Epithelial cell of esophagus (primary cell): Measurements from ENCODE around the gene KEL.

Source experiments
- DNase-seq: peaks from one replicate; pipeline ENCODE4 v3.0.0; 2010; ENCODE audit warnings: low read depth
- H3K4me3 ChIP-seq: 2 replicates; pipeline ENCODE4 v1.5.1; 2011; ENCODE audit warnings: mild to moderate bottlenecking, low read length, control low read depth
- TF ChIP-seq, protein P1 (sequence below): IDR thresholded peaks from 2 replicates; pipeline ENCODE4 v1.5.1; 2011; ENCODE audit warnings: low read depth, mild to moderate bottlenecking, low read length, control low read depth, inconsistent platforms; ENCODE audit not compliant: insufficient read depth; ENCODE audit errors: missing control alignments

The KEL gene

DNA sequence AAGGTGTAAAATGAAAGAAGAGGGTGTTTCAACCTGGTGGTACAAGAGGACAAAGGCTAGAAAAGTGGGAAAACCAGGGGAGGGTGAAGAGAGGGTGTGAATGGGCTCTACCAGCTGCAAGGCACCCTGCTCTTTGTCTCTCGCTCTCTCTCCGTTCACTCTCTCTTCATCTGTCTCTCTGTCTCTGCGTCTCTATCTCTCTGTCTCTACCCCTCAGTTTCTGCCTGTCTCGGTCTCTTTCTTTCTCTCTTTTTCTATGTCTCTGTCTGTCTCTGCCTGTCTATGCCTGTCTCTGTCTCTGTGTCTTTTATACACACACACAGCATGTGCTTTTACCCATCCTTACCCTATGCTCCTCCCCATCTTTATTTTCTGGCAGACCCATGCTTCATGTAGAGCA is 23.6 kb downstream of the KEL start:
- no peak for DNase-seq
- H3K4me3 ChIP-seq = no peak overlapping the region
- TF ChIP-seq, protein P1, sequence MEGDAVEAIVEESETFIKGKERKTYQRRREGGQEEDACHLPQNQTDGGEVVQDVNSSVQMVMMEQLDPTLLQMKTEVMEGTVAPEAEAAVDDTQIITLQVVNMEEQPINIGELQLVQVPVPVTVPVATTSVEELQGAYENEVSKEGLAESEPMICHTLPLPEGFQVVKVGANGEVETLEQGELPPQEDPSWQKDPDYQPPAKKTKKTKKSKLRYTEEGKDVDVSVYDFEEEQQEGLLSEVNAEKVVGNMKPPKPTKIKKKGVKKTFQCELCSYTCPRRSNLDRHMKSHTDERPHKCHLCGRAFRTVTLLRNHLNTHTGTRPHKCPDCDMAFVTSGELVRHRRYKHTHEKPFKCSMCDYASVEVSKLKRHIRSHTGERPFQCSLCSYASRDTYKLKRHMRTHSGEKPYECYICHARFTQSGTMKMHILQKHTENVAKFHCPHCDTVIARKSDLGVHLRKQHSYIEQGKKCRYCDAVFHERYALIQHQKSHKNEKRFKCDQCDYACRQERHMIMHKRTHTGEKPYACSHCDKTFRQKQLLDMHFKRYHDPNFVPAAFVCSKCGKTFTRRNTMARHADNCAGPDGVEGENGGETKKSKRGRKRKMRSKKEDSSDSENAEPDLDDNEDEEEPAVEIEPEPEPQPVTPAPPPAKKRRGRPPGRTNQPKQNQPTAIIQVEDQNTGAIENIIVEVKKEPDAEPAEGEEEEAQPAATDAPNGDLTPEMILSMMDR = no peak

DNA sequence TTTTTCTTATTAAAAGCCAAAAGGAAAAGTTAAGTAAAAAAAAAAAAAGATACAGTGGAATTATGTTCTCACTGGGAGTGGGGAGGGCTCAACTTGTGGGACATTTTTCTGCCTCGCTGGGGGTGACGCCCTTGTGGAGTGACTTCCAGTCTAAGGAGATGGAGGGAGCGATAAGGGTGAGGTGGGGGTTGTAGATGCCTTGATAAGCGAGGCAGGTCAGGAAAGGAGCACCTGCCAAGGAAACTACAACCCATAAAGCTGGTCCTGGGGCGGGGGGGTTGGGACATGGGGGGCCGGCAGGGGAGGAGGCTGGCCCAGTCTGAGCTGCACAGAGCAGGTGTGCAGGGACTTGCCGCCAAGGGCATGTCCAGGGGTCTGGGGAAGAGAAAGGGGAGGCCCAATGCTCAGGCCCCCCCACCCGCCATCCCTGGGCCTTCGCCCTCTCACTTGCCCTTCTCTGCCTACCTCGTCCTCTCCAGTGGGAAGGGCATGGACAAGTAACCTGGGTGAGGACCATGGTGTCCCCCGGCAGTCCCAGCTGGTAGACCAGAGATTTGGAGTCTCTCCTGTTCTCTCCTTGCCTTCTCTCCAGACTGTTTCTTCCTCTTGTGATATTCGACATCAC is 26.1 kb downstream of the KEL start:
- H3K4me3 ChIP-seq = no peak overlapping the region
- DNase-seq = no peak
- TF ChIP-seq, protein P1 = no peak

DNA sequence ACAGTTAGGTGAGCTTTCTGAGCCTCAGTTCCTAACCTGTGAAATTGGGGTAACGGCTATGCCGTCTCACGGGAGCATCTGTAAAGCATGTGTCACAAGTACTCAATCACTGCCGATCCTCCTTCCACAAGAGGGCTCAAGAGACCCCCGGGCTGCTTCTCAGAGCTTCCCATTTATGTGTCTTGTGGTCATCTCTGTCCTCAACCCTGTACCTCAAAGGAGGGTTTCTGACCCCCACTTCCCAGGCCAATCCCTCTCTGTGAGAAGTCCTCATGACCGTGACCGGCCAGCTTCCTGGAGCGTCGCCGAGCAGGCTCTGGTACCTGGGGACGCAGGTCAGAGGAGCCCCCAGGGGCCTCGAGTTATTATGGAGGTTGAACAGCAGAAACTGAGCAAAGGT is 28.1 kb downstream of the KEL start:
- TF ChIP-seq, protein P1 = no peak
- DNase-seq = no peak
- no peak overlapping the region for H3K4me3 ChIP-seq

DNA sequence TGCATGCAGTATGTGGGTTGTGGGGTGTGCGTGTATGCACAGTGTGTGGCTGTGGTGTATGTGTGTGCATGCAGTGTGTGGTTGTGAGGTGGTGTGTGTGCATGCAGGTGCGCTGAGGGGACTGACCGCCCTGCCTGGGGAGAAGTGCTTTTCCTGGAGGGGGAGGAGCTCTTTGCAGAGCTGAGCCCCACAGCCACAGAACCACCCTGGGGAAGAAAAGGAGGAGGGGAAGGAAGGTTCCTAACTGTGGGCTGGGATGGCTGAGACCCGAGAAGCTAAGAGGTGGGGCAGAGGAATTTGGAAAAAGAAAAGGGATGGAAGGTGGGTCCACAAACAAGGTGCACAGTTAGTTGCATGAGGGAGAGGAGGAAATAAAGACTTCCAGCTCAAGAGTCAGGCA is 28.5 kb downstream of the KEL start, which contains the start of gene TRPV5:
Gene TRPV5, minus strand, starts transcription at position 123 of the 400 bp plus-strand sequence. CDS start 287 bp downstream, outside the sequence.
- TF ChIP-seq, protein P1 = no peak
- no peak within 1 kb of the TSS for H3K4me3 ChIP-seq
- DNase-seq = no peak

DNA sequence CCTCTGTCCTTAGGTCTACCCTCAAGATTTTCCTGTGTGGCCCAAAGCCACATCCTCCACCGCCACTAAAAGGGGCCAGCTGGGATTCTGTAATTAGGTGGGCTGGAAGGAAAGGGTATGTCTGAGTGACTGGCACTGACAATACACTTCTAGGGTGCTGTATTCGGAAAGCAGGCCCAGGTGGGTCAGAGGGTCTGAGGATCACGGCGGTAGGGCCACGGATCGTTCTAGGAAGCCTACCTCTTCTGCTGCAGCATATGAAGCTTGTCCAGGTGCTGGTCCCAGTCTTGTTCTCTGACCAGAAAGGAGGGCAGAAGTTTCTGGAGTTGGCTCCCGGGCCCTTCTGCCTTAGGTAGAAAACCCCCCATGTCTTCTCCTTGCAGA is 29.1 kb downstream of the KEL start:
- DNase-seq = no peak

DNA sequence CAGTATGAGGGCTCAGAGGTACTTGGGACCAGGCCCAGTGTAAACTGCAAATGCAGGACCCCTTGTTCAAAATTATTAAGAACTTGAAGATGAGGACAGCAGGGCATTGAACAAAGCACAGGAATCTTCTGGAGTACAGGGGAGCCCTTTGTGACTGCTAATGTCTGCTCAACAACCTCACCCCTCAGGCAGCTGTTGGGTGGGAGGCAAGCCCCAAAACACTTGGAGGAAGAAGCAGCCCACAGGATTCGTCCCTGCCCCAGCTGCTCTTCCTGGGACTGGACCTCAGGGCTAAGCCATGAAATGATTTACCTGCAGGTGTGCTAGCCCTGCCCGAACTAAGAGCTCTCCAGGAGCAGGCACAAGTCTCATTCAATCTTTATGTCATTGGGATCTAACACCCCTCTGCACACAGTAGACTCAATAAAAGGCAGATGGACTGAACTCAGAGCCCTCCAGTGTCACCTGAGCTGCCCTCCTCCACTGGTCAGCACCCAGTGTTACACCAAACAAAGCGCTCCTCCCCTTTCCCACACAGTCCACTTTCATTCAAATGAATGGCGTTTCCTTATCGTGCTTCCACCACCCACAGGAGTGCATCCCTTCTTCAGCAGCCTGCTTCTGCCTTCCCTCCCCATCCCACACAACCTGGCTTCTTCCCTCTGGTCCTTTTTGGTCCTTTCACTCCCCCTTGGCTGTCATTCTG is 29.6 kb downstream of the KEL start:
- no peak overlapping the region for H3K4me3 ChIP-seq
- DNase-seq = no peak
- TF ChIP-seq, protein P1 = no peak

More for the DNA sequence above, 29.1 kb downstream of the KEL start:
- TF ChIP-seq, protein P1 = no peak
- no peak overlapping the region for H3K4me3 ChIP-seq
